Stimulated activated naive CD8-positive, alpha-beta T cell treated with anti-CD3 and anti-CD28 coated beads, Interleukin-15, amount 100 ng/mL, for 72 hours (primary cell): ENCODE data around the gene NPSR1.

ENCODE experiments used
- ATAC-seq: fragments of 150-1000 bp; cut with Tn5 transposase; 2 replicates; pipeline ENCODE4 v1.10.0; 2021; ENCODE audit warnings: mild to moderate bottlenecking, moderate library complexity
- DNase-seq, 2 donors: peaks; one replicate each; pipeline ENCODE4 v3.0.0; 2021 to 2022
- H3K27ac Mint-ChIP-seq, 2 donors: one replicate each; pipeline ENCODE4 v1.8.0; 2022; ENCODE audit warnings: mild to moderate bottlenecking in 2 of 2, mixed read lengths in 2 of 2, moderate library complexity in 2 of 2
- H3K27me3 Mint-ChIP-seq: one replicate; pipeline ENCODE4 v1.8.0; 2022; ENCODE audit warnings: mixed read lengths
- H3K4me1 Mint-ChIP-seq: one replicate; pipeline ENCODE4 v1.8.0; 2022; ENCODE audit warnings: mild to moderate bottlenecking, mixed read lengths
- H3K4me3 Mint-ChIP-seq, 2 donors: one replicate each; pipeline ENCODE4 v1.8.0; 2022; ENCODE audit warnings: mild to moderate bottlenecking in 2 of 2, mixed read lengths in 2 of 2, moderate library complexity in 1 of 2
- H3K9me3 Mint-ChIP-seq, 2 donors: one replicate each; pipeline ENCODE4 v1.8.0; 2022; ENCODE audit warnings: mixed read lengths in 2 of 2

Gene NPSR1

DNA sequence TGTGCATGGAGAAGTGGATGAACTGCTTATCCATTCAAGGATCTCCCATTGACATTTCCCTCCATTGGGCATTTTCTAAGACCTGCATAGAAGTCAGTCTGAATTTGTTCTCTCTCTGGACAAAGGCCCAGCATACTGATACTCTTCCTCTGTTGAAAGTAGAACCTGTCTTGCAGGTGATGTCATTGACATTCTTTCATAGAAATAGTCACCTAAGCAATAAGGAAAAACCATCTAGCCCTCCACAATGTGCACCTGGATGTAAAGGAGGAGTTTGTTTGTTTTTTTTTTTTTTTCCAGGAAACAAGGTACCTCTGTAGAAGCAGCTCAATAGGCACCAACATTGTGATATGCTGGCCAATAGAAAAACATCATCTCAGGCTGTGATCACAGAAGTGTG lies 228.8 kb downstream of the NPSR1 start:
- Mint-ChIP-seq H3K27ac (no peak overlapping the region), H3K4me1 (no peaks in the 10 kb centered on the region), H3K27me3 (no peaks in the 10 kb centered on the region), H3K9me3 (peaks cover 17 to 23% of the 10 kb centered on the region in 2 donors), H3K4me3 (no peak overlapping the region)
- DNase-seq (no peak), ATAC-seq (no peak)

DNA sequence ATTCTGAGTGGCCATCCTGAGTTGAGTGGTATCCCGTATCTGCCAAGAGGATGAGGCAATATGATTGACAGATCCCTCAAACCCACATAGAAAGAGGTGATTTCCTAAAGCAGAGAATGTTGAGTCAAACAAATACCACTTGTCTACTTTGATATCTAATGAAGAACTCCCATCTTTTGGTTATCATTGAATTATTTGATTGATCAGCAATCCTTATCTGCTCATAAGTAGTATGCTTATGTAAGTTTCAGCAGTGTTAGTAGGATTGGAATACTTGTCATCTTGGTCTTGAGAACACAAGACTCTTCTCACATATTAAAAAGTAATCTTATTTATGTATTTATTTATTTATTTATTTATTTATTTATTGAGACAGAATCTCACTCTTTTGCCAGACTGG lies 231.9 kb downstream of the NPSR1 start:
- no peak for ATAC-seq
- Mint-ChIP-seq H3K4me3 (no peak overlapping the region), H3K27me3 (no peaks in the 10 kb centered on the region), H3K4me1 (no peaks in the 10 kb centered on the region), H3K27ac (no peak overlapping the region), H3K9me3 (peaks cover 16 to 19% of the 10 kb centered on the region in 2 donors)
- DNase-seq: no peak

DNA sequence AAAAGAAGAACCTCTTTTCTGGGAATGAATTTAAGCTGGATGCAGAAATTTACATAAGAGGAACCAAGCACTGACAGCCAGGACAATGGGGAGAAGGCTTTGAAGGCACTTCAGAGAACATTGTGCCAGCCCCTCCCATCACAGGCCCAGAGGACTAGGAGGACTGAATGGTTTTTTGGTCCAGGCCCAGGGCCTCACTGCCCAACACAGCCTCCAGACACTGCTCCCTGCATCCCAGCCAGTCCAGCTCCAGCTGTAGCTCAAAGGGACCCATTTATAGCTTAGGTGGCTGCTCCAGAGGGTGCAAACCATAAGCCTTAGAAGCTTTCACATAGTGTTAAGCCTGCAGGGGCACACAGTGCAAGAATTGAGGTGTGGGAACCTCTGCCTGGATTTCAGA lies 237.2 kb downstream of the NPSR1 start:
- peaks cover 22 to 36% of the 10 kb centered on the region in 2 donors for H3K9me3 Mint-ChIP-seq
- H3K27ac Mint-ChIP-seq: no peak overlapping the region
- no peak for ATAC-seq
- DNase-seq: no peak
- no peaks in the 10 kb centered on the region for H3K27me3 Mint-ChIP-seq
- no peak overlapping the region for H3K4me3 Mint-ChIP-seq
- H3K4me1 Mint-ChIP-seq: no peaks in the 10 kb centered on the region
